KOPT-K1 (cell line): Measurements from ENCODE around the gene LRRC47.

ENCODE experiments used
- H3K27ac ChIP-seq: fragments of 200-600 bp; sonication (generic); 2 replicates; pipeline ENCODE4 v1.5.1; 2016; ENCODE audit warnings: antibody characterized with exemption, mild to moderate bottlenecking, low read depth, low read length; ENCODE audit not compliant: poor library complexity, severe bottlenecking
- H3K36me3 ChIP-seq: fragments of 200-600 bp; sonication (generic); 2 replicates; pipeline ENCODE4 v1.5.1; 2017; ENCODE audit warnings: antibody characterized with exemption, mild to moderate bottlenecking, low read length, moderate library complexity; ENCODE audit not compliant: insufficient read depth
- H3K9me3 ChIP-seq: fragments of 200-600 bp; sonication (generic); 2 replicates; pipeline ENCODE4 v1.5.1; 2017; ENCODE audit warnings: antibody characterized with exemption, low read length, mild to moderate bottlenecking; ENCODE audit not compliant: insufficient read depth, poor library complexity, severe bottlenecking

The LRRC47 gene

GRCh38 chr1:3743421-3743820, 52.9 kb downstream of the LRRC47 start:
- no peaks in the 10 kb centered on the region for H3K9me3 ChIP-seq
- no peak overlapping the region for H3K27ac ChIP-seq
- H3K36me3 ChIP-seq, result no peaks in the 10 kb centered on the region

- H3K36me3 ChIP-seq, result no peaks in the 10 kb centered on the region
- no peak overlapping the region for H3K27ac ChIP-seq
Measured at GRCh38 chr1:3742439-3743298, 53.6 kb downstream of the LRRC47 start.

GRCh38 chr1:3741566-3742438, 54.5 kb downstream of the LRRC47 start:
- no peaks in the 10 kb centered on the region for H3K9me3 ChIP-seq
- no peaks in the 10 kb centered on the region for H3K36me3 ChIP-seq
- no peak overlapping the region for H3K27ac ChIP-seq

More at GRCh38 chr1:3742439-3743298, 53.6 kb downstream of the LRRC47 start:
- H3K9me3 ChIP-seq, result no peaks in the 10 kb centered on the region

- Histone ChIP-seq H3K36me3 (no peaks in the 10 kb centered on the region), H3K9me3 (no peaks in the 10 kb centered on the region), H3K27ac (no peak overlapping the region)
Measured at GRCh38 chr1:3740752-3741151, 55.5 kb downstream of the LRRC47 start.

GRCh38 chr1:3740042-3740441, 56.3 kb downstream of the LRRC47 start:
- H3K36me3 ChIP-seq, result no peaks in the 10 kb centered on the region
- no peaks in the 10 kb centered on the region for H3K9me3 ChIP-seq
- H3K27ac ChIP-seq, result no peak overlapping the region

GRCh38 chr1:3738943-3739342, 57.4 kb downstream of the LRRC47 start:
- H3K36me3 ChIP-seq, result no peaks in the 10 kb centered on the region
- H3K9me3 ChIP-seq, result no peaks in the 10 kb centered on the region
- H3K27ac ChIP-seq, result no peak overlapping the region

GRCh38 chr1:3736708-3737107, 59.6 kb downstream of the LRRC47 start:
- Histone ChIP-seq H3K27ac (no peak overlapping the region), H3K36me3 (no peaks in the 10 kb centered on the region), H3K9me3 (no peaks in the 10 kb centered on the region)

GRCh38 chr1:3736131-3736561, 60.2 kb downstream of the LRRC47 start:
- H3K9me3 ChIP-seq, result no peaks in the 10 kb centered on the region
- H3K27ac ChIP-seq, result no peak overlapping the region
- no peaks in the 10 kb centered on the region for H3K36me3 ChIP-seq

GRCh38 chr1:3735688-3736087, 60.6 kb downstream of the LRRC47 start:
- Histone ChIP-seq H3K27ac (no peak overlapping the region), H3K36me3 (no peaks in the 10 kb centered on the region), H3K9me3 (no peaks in the 10 kb centered on the region)

GRCh38 chr1:3735027-3735681, 61.1 kb downstream of the LRRC47 start:
- Histone ChIP-seq H3K27ac (no peak overlapping the region), H3K36me3 (no peaks in the 10 kb centered on the region), H3K9me3 (no peaks in the 10 kb centered on the region)

- Histone ChIP-seq H3K27ac (no peak overlapping the region), H3K9me3 (no peaks in the 10 kb centered on the region), H3K36me3 (no peaks in the 10 kb centered on the region)
Measured at GRCh38 chr1:3734602-3735001, 61.7 kb downstream of the LRRC47 start.

GRCh38 chr1:3733883-3734589, 62.3 kb downstream of the LRRC47 start:
- H3K27ac ChIP-seq, result no peak overlapping the region
- H3K36me3 ChIP-seq, result no peaks in the 10 kb centered on the region
- H3K9me3 ChIP-seq, result no peaks in the 10 kb centered on the region

GRCh38 chr1:3733094-3733882, 63.0 kb downstream of the LRRC47 start:
- Histone ChIP-seq H3K36me3 (no peaks in the 10 kb centered on the region), H3K27ac (no peak overlapping the region), H3K9me3 (no peaks in the 10 kb centered on the region)
